Central memory CD8-positive, alpha-beta T cell (primary cell): Measurements from ENCODE around the gene INSC.

ENCODE experiments used
- ATAC-seq: fragments of 150-1000 bp; cut with Tn5 transposase; replicated peaks from 2 replicates; pipeline ENCODE4 v1.10.0; 2022; ENCODE audit warnings: mild to moderate bottlenecking, moderate FRiP score, moderate number of reproducible peaks; ENCODE audit not compliant: poor library complexity, severe bottlenecking; ENCODE audit errors: extremely low read depth
- DNase-seq, 2 donors: peaks; one replicate each; pipeline ENCODE4 v3.0.0; 2021; ENCODE audit warnings: low spot score in 2 of 2
- H3K27ac Mint-ChIP-seq: one replicate; pipeline ENCODE4 v1.8.0; 2022; ENCODE audit warnings: low read depth, mild to moderate bottlenecking, moderate library complexity, mixed read lengths
- H3K27me3 Mint-ChIP-seq: one replicate; pipeline ENCODE4 v1.8.0; 2022; ENCODE audit warnings: mixed read lengths
- H3K36me3 Mint-ChIP-seq: one replicate; pipeline ENCODE4 v1.8.0; 2022; ENCODE audit warnings: mild to moderate bottlenecking, moderate library complexity, mixed read lengths; ENCODE audit not compliant: insufficient read depth
- H3K4me1 Mint-ChIP-seq: one replicate; pipeline ENCODE4 v1.8.0; 2022; ENCODE audit warnings: mixed read lengths
- H3K4me3 Mint-ChIP-seq: one replicate; pipeline ENCODE4 v1.8.0; 2022; ENCODE audit warnings: mild to moderate bottlenecking, moderate library complexity, mixed read lengths
- H3K9me3 Mint-ChIP-seq: one replicate; pipeline ENCODE4 v1.8.0; 2022; ENCODE audit warnings: mixed read lengths

Gene INSC

GRCh38 chr11:15200696-15201095 lies 86.0 kb downstream of the INSC start:
- H3K27ac Mint-ChIP-seq, result no peak overlapping the region
- no peaks in the 10 kb centered on the region for H3K4me1 Mint-ChIP-seq
- ATAC-seq, result no peak
- no peak for DNase-seq
- H3K27me3 Mint-ChIP-seq, result peaks cover 44% of the 10 kb centered on the region
- no peak overlapping the region for H3K4me3 Mint-ChIP-seq
- H3K36me3 Mint-ChIP-seq, result no peaks in the 10 kb centered on the region
- H3K9me3 Mint-ChIP-seq, result no peaks in the 10 kb centered on the region

GRCh38 chr11:15201586-15201985 lies 86.9 kb downstream of the INSC start:
- H3K4me3 Mint-ChIP-seq, result no peak overlapping the region
- no peak overlapping the region for H3K27ac Mint-ChIP-seq
- no peaks in the 10 kb centered on the region for H3K4me1 Mint-ChIP-seq

GRCh38 chr11:15202626-15203025 lies 87.9 kb downstream of the INSC start:
- DNase-seq, result no peak
- no peaks in the 10 kb centered on the region for H3K36me3 Mint-ChIP-seq
- peaks cover 47% of the 10 kb centered on the region for H3K27me3 Mint-ChIP-seq
- ATAC-seq, result no peak
- H3K4me1 Mint-ChIP-seq, result no peaks in the 10 kb centered on the region
- no peak overlapping the region for H3K27ac Mint-ChIP-seq
- no peaks in the 10 kb centered on the region for H3K9me3 Mint-ChIP-seq
- H3K4me3 Mint-ChIP-seq, result no peak overlapping the region

More at GRCh38 chr11:15201586-15201985, 86.9 kb downstream of the INSC start:
- no peak for DNase-seq
- peaks cover 47% of the 10 kb centered on the region for H3K27me3 Mint-ChIP-seq
- ATAC-seq, result no peak
- H3K9me3 Mint-ChIP-seq, result no peaks in the 10 kb centered on the region
- no peaks in the 10 kb centered on the region for H3K36me3 Mint-ChIP-seq

- Mint-ChIP-seq H3K4me3 (no peak overlapping the region), H3K27ac (no peak overlapping the region), H3K9me3 (no peaks in the 10 kb centered on the region), H3K4me1 (no peaks in the 10 kb centered on the region), H3K27me3 (peaks cover 29% of the 10 kb centered on the region), H3K36me3 (peaks cover 1% of the 10 kb centered on the region)
- DNase-seq, result no peak
- ATAC-seq, result no peak
Observed at GRCh38 chr11:15204711-15205110, 90.0 kb downstream of the INSC start.

GRCh38 chr11:15206791-15207190 lies 92.1 kb downstream of the INSC start:
- H3K27me3 Mint-ChIP-seq, result peaks cover 14% of the 10 kb centered on the region
- ATAC-seq, result no peak
- no peak overlapping the region for H3K4me3 Mint-ChIP-seq
- H3K4me1 Mint-ChIP-seq, result no peaks in the 10 kb centered on the region
- peaks cover 1% of the 10 kb centered on the region for H3K36me3 Mint-ChIP-seq
- DNase-seq, result no peak
- no peaks in the 10 kb centered on the region for H3K9me3 Mint-ChIP-seq
- no peak overlapping the region for H3K27ac Mint-ChIP-seq

GRCh38 chr11:15208378-15209222 lies 93.9 kb downstream of the INSC start:
- Mint-ChIP-seq H3K36me3 (peaks cover 1% of the 10 kb centered on the region), H3K27me3 (peaks cover 14% of the 10 kb centered on the region), H3K4me3 (no peak overlapping the region), H3K27ac (no peak overlapping the region), H3K9me3 (no peaks in the 10 kb centered on the region), H3K4me1 (no peaks in the 10 kb centered on the region)
- DNase-seq (peak; percentile 42 to 61), ATAC-seq (peak; percentile 80)

- H3K36me3 Mint-ChIP-seq, result peaks cover 1% of the 10 kb centered on the region
- H3K9me3 Mint-ChIP-seq, result no peaks in the 10 kb centered on the region
- H3K4me3 Mint-ChIP-seq, result no peak overlapping the region
- H3K27ac Mint-ChIP-seq, result no peak overlapping the region
- DNase-seq (no peak), ATAC-seq (no peak)
- H3K27me3 Mint-ChIP-seq, result peaks cover 7% of the 10 kb centered on the region
- no peaks in the 10 kb centered on the region for H3K4me1 Mint-ChIP-seq
Observed at GRCh38 chr11:15212876-15213275, 98.2 kb downstream of the INSC start.

GRCh38 chr11:15213471-15214231 lies 98.9 kb downstream of the INSC start:
- DNase-seq (no peak), ATAC-seq (no peak)
- H3K27ac Mint-ChIP-seq, result no peak overlapping the region
- H3K4me3 Mint-ChIP-seq, result no peak overlapping the region
- H3K4me1 Mint-ChIP-seq, result no peaks in the 10 kb centered on the region
- no peaks in the 10 kb centered on the region for H3K9me3 Mint-ChIP-seq
- H3K27me3 Mint-ChIP-seq, result peaks cover 7% of the 10 kb centered on the region
- peaks cover 1% of the 10 kb centered on the region for H3K36me3 Mint-ChIP-seq

- ATAC-seq (no peak), DNase-seq (no peak)
- Mint-ChIP-seq H3K27ac (no peak overlapping the region), H3K9me3 (no peaks in the 10 kb centered on the region), H3K4me3 (no peak overlapping the region), H3K4me1 (no peaks in the 10 kb centered on the region), H3K27me3 (peaks cover 7% of the 10 kb centered on the region), H3K36me3 (no peaks in the 10 kb centered on the region)
Observed at GRCh38 chr11:15215005-15215404, 100.3 kb downstream of the INSC start.

- no peaks in the 10 kb centered on the region for H3K36me3 Mint-ChIP-seq
- H3K27ac Mint-ChIP-seq, result no peak overlapping the region
- ATAC-seq, result no peak
- H3K4me3 Mint-ChIP-seq, result no peak overlapping the region
- H3K4me1 Mint-ChIP-seq, result no peaks in the 10 kb centered on the region
- H3K9me3 Mint-ChIP-seq, result no peaks in the 10 kb centered on the region
- peaks cover 7% of the 10 kb centered on the region for H3K27me3 Mint-ChIP-seq
- DNase-seq, result no peak
Observed at GRCh38 chr11:15216678-15217077, 102.0 kb downstream of the INSC start.

GRCh38 chr11:15217416-15217815 lies 102.7 kb downstream of the INSC start:
- Mint-ChIP-seq H3K27ac (no peak overlapping the region), H3K36me3 (no peaks in the 10 kb centered on the region), H3K27me3 (peaks cover 7% of the 10 kb centered on the region), H3K9me3 (no peaks in the 10 kb centered on the region), H3K4me1 (no peaks in the 10 kb centered on the region), H3K4me3 (no peak overlapping the region)
- DNase-seq (no peak), ATAC-seq (no peak)

GRCh38 chr11:15222777-15223176 lies 108.1 kb downstream of the INSC start:
- DNase-seq (no peak), ATAC-seq (no peak)
- Mint-ChIP-seq H3K27ac (no peak overlapping the region), H3K4me1 (no peaks in the 10 kb centered on the region), H3K36me3 (no peaks in the 10 kb centered on the region), H3K27me3 (no peaks in the 10 kb centered on the region), H3K4me3 (no peak overlapping the region), H3K9me3 (no peaks in the 10 kb centered on the region)

- no peak overlapping the region for H3K27ac Mint-ChIP-seq
- H3K4me1 Mint-ChIP-seq, result no peaks in the 10 kb centered on the region
- H3K9me3 Mint-ChIP-seq, result no peaks in the 10 kb centered on the region
- no peak overlapping the region for H3K4me3 Mint-ChIP-seq
- no peak for DNase-seq
- H3K27me3 Mint-ChIP-seq, result no peaks in the 10 kb centered on the region
- H3K36me3 Mint-ChIP-seq, result no peaks in the 10 kb centered on the region
- no peak for ATAC-seq
Observed at GRCh38 chr11:15223318-15223717, 108.6 kb downstream of the INSC start.
